CD4-positive, alpha-beta T cell treated with Interleukin-15 for 4 hours (primary cell): ENCODE measurements around the gene AVEN.

Experiments used
- DNase-seq: peaks from one replicate; pipeline ENCODE4 v3.0.0-alpha.2; 2020; ENCODE audit warnings: low spot score

Gene AVEN

DNA sequence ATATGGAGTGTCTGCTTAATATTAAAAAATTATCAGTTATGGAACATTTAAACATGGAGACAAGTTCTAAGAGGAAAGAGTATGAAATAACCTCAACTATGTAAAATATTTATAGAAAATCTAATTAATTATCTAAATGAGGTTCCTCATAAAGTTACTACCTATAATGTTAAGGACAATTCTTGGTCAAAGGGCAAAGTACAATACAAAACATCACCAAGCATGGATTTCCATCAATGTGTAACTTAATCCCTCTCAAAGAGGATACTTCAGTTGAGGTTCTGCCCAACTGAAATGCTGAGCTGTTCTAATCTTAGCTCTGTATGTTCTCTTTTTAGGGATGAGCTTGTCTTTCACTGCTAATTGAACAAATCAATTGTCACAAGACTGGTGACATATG, 126.7 kb downstream of the AVEN start:
- DNase-seq = no peak

DNA sequence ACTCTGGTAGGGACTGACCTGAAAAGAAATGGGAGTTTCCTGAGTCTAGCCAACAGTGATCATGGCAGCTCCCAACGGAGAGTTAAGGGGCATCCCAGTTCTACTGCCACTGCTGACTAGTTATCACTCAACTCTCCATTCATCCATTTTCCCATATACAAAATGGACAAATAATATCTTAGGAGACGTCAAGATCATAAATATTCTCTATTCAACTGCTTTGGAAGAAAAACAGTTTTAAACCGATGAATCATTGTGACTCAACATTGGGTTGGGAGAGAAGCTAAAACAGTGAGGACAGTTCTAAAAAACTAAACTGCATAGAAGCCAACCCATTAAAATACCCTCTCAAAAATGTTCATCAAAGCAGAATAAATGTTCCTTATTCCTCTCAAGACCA, 128.3 kb downstream of the AVEN start:
- DNase-seq = no peak

DNA sequence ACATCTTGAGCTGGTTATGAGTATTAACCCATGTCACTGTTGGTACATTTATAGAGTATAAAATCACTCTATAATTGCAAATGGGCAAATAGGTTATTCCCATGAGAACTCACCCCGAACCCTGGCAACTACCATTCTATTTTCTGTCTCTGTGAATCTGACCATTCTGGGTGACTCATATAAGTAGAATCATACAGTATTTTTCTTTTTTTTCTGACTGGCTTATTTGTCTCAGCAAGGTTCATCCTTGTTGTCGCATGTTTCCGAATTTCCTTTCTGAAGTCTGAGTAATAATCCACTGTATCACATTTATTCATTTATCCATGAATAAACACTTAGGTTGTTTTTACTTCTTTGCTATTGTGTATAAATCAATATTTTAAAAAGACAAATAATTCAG, 130.6 kb downstream of the AVEN start:
- DNase-seq = no peak

DNA sequence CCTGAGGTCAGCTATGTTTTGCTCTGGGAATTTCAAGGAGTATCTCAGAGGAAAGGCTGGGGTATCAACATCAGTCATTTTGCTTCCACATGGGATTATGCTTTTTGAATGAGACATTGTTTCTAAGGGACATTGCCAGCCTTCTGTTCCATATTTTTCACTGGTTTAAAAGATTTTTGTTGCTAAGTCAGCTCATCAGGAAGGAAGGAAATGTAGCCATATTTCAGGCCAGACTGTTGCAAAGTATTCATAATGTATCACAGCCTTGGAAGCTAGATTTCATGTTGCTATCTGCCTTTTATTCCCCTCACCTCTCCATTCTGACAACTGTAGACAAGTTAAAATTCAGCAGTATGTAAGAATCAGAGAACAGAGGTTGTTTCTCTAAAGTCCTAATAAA, 131.7 kb downstream of the AVEN start:
- no peak for DNase-seq

DNA sequence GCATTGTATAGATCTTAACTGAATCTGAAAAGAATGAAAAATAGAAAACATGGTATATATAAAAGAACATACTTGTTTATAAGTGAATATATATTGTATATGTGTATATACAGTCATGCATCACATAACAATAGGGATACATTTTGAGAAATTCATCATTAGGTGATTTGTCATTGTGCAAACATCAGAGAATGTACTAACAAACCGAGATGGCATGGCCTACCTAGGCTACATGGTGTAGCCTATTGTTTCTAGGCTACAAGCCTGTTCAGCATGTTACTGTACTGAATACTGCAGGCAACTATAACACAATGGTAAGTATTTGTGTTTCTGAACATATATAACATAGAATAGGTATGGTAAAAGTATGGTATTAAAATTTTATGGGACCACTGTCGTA, 135.3 kb downstream of the AVEN start:
- no peak for DNase-seq

DNA sequence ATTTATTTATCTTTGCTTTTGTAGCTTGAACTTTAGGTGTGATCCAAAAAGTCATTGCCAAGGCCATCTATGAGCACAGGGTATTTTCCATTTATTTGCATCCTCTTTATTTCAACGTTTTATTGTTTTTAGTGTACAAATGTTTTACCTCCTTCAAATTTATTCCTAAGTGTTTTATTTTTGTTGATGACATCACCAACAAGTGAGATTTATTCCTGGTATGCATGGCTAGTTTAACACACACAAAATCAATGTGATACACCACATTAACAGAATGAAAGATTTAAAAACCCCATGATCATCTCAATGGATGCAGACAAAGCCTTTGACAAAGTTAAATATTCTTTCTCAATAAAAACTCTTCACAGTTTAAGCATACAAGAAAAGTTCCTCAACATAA, 137.0 kb downstream of the AVEN start:
- no peak for DNase-seq

DNA sequence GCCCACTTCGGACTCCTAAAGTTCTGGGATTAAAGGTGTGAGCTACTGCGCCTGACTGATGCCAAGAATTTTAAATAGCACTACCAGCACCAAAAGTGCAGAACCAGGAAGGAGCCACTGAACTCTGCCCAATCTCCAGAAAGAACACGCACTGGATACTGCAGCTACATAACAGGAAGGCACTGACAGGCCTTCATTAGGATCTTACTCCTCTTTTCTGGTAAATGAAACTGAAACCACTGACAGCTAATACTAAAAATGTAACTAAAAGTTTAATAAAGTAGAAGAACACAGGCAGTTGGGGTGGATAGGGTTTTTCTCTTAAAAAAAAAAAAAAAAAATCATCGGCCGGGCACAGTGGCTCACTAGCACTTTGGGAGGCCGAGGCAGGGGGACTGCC, 144.8 kb downstream of the AVEN start:
- DNase-seq = no peak

DNA sequence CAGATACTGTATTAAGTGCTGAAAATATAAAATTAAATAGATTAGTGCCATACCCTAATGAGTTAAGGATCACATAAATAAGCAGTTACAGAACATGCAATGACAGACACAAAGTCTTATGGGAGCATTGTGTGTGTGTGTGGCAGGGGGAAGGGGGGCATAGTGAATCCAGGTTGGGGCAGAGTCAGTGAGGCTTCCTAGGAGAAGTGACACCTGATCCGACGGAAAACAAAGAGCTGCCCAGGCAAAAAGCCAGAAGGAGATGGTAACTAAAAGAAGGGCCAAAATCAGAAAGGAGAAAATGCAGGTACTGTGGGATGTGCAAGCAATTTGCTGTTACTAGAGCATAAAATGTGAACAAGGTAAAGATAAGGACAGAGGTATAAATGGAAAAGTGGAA, 150.8 kb downstream of the AVEN start:
- no peak for DNase-seq

DNA sequence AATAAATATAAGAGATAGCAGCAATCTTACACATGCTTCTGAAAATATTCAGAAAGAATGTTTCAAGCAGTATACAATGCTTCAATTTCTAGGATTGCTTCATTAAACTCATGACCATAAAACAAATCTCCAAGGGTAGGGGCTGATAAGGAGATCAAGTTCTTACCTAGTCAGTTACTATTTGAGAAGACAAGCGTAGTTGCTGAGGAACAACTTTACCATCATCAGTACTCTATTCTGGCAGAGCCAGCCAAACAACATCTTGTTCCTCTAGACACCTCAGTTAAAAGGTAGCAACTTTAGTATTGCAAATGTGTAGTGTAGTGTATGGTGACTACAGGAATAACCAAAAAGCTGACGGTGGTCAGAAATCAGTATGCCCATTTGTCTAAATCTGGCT, 156.1 kb downstream of the AVEN start:
- no peak for DNase-seq

DNA sequence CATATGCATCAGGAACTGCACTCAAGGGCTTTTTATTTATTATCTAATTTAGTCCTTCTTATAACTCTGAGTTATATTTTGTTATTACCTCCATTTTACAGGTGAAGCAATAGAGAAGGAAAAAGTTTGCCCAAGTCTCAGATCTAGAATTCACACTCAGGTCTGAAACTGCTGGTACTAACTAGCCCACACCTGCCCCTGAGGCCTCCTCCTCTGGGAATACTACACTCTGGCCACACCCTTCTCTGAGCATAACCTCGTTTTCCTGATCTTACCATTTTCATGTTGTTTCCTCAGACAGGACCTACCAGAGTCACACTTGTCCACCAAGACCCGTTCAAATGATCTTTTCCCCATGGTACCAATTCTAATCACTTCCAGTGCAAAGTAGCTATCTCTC, 164.8 kb downstream of the AVEN start:
- no peak for DNase-seq

DNA sequence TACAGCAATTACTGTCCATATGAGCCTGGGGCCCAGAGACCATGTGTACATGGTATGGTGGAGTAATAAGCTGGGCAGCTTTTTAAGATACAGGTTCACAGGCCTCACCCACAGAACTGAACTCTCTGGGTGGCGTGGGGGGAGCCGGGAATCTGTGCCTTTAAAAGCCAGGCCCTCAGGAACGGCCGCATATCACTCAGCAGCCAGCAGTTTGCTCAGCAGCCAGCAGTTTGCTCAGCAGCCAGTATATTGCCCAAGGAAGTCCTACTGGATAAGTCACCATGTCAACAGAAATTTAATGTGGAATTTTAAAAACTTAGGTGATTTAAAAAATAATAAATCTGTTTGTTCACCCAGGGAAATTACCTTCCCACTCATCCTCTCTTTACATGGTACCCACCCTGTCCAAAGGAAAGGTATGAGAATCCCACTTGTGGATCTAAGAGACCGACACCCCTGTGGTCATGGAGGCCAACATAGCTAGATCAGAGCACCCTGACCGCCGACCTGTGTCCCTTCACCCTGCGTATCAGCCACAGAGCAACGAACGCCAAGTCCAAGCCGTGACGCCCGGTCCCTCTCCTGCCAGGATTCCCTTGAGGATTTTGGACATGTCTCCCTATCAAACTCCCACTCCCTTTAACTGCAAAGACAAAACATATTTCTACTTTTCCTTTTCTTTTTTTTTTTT, 166.4 kb downstream of the AVEN start:
- no peak for DNase-seq

DNA sequence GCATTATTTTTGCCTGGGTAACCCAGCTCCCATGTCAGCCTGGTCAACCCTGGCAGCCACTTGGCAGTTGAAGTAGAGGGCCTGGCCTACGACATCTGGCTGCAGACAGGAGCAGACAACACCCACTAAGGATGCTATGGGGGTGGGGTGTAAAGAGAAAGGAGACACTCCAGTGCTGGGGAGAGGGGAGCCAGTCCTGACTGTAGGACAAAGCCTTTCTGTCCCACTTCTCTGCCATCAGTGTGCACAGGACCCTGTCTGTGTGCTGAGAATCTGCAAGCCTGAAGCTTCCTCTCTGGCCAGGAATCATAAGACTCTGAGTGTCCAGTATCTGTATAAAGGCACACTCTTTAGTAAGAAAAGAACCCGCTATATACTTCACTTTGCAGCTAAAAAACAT, 167.0 kb downstream of the AVEN start:
- DNase-seq = no peak

DNA sequence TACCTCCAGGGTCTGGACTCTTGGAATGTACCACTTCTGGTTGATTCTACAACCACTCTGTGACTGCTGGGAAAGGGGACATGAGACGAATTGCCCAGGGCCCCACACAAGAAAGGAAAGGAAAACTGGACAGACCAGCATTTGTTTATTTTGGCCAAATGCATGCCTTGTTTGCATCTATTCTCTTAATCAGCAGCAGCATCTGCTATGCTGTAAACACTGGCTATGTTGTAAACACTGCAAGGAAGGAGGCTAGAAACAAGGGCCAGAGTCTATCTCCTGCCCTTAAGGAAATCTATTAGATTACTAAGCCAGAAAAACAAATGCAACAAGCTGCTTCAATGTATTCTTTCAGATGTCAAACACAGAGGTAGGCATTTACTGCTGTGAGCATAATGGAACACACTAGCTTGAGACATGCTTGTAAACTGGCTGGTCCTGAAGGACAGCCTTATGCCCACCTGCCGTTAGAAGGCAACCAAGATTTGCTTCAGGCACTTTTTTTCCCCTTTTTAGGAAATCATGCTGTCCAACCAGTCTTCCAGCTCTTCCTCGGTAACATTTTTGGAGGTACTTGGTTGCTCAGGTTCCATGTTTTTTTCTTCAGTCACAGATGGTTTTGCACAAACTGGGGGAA, 172.8 kb downstream of the AVEN start:
- DNase-seq = no peak

DNA sequence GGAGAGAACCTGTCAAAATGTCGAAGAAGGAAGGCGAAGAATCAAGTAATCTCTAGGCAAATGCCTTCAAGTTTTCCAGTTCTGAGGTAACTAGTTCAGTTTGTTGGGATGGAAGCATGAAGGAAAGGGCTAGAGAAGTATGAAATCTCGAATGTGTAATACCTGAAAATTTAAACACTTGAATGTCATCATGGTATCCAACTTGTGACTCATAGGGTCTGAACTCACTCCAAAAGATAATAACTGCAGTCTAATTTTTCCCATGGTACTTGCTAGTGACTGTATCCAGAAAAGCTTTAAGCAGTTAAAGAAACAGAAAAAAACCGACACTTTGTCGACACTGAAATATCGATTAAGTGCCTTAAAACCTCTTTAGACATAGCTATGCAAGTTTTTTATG, 173.6 kb downstream of the AVEN start:
- DNase-seq = no peak

DNA sequence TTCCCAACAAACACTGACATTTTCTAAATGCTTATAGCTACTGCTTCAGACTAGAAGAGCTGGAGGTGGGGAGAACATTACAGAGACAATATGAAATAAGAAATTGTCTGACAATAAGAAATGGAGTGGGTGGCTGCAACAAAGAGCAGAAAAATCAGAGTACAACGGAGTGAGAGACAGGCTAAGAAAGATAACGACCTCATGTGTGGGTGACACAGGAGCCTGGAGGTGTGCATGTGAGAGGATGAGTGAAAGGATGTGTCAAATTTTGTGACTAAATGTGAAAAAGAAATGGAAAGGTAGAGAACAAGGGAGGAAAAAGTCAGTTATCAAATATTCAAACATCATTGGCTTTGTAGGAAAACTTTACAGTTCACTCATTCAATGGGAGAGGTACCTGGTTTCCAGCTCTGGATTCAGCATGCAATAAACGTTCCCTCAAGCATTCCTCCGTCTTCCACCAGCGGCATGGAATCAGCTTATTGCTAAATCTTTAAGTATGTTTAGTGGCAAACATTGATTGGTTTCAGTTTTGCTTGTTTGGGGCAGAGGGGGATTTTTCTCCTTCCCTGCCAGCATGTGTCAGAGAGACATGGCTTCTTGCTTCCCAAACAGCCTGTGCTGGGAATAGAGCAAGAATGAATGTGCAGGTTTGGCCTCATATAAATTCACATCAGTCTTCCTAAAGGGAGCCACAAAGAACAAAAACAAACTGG, 174.5 kb downstream of the AVEN start:
- no peak for DNase-seq

DNA sequence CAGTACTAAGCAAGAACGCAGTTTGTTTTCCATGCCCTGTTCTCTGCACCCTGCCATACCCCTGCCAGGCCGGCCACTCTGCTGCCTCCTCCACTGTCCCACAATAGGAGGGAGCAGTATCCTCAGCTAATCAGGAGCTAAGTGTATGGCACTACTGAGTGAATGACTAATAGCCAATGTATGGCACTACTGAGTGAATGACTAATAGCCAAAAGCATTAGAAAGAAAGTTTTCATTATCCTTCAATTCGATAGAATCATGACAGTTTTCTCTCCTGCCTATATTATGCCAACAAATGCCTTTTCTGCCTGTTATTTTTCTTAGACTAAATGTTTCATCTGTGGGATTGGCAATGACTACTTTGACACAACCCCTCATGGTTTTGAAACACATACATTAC, 178.2 kb downstream of the AVEN start:
- DNase-seq = no peak

DNA sequence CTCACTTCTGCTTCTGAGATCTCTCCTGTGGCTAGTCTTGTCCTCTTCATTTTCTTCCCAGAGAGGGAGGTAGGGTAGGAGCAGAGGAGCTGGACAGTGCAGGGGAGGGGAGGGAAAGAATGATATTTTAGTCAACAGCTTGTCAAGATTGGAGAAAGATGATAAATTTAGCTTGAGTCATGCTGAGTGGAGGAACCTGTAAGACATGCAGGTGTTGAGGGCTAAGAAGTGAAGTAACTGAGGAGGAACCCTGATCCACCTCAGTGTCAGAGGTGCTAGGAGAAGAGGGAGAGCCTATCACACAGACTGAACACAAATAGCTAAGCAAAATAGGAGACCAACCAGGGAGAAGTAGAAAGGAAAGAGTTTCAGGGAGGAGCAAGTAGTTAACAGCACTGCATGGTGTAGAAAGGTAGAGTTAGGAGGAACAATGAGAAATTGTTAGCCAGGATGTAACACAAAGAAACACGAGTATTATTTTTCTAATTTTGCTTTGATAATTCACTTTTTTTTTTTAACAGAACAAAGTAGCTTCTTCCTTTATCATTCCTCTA, 178.9 kb downstream of the AVEN start:
- DNase-seq = no peak

DNA sequence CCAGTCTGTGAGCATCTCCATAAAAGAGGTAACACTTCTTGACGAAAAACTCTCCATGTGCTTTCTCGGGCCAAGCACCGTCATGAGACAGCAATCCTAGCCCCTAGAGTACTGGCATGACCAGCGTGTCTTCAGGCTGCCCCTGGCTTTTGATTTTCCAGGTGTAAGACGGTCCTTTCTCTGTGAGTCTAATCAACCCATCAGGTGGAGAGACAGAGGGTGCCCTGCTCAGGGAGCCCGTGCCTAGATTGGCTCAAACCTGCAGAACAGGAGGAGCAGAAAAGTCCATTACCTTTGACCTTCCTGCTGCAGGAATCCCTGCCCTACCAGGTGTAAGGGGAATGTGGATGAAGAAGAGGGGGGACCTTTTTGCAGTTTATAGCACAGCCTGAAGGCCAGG, 180.2 kb downstream of the AVEN start:
- no peak for DNase-seq

DNA sequence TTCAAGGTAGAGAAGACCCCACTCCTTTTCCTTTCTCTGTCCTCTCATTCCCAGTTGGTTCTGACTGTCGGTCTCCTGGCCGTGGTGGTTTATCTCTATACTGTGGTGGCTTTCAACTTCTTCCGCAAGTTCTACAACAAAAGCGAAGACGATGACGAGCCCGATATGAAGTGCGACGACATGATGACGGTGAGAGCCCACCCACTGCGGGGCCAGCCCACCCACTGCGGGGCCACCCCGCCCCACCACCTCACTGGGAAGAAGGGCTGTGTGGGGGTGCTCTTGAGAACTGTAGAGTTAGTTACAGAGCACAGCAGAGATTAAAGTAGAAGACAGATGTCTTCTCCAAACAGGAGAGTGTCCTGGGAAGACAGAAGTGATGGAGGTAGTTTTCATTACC, 181.3 kb downstream of the AVEN start:
- DNase-seq = no peak

DNA sequence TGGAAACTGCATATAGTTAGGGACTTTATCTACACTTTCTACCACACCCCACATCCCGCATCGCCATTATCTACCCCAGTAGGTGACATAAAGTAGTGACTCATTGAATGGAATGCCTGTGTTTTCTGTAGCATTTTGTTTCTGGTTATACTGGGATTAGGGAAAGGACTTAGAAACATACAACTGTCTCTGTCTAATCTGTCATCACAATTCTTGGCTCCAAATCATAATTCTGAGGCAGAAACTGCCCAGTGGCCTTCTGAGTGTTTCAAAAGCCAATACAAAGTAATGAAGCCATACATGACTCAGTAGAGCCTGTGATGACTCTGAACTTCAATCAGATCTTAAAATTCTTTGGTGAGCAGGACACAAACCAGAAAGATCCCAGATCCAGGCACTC, 186.4 kb downstream of the AVEN start:
- DNase-seq = no peak

DNA sequence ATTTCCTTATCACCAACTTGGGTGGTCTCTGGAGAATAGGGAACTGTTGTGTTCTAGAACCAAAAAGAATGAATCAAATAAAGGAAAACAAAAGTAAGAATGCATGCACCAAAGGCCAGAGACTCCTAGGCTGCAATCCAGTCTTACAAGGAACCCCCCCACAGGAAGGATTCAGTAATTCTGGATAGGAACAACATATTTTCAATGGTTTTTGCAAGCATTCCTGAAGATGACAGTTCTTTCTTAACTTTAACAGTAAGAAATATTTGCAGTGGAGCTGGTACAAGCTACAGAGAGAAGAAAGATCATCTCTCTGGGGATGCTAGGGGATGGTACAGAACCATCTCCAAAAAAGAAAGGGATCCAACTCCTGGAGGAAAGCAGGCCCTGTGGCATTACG, 186.9 kb downstream of the AVEN start:
- DNase-seq = no peak

DNA sequence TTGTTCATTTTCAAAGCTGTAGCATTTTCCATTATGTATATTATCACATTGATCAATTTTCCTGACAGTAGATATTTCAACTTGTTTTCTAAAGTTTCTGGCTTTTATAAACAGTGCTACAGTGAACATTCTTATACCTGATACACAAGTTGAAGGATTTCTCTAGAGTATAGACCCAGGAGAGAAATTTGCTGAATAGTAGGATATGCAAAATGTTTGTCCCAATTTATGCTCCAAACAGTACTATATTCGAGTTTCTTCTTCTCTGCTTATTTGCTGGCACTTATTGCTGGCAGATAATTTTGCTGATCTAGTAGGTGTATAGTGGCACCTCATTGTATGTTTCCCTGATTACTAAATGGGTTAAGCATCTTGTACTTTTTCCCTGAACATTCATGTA, 187.9 kb downstream of the AVEN start:
- DNase-seq = no peak

DNA sequence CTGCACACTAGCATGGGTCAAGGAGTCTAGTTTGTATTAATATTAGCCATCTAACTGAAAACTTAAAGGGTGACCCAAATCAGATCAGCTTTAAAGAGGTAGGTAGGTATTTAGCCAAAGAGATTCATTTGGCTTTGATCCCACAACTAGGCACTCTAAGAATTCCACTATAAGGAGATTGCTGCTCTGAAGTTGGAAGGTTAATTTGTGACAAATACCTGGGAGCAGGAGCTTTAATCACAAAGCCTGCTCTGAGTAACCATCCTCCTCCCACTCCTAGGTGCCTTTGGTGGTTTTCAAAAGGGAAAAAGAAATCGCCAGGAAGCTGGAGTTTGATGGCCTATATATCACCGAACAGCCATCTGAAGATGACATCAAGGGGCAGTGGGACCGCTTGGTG, 191.0 kb downstream of the AVEN start:
- DNase-seq = no peak
